ENCODE measurements around the gene SHQ1.
A peak's percentile ranks its signal among the peaks of the same experiment; 100 is the strongest.

Gene SHQ1

DNA sequence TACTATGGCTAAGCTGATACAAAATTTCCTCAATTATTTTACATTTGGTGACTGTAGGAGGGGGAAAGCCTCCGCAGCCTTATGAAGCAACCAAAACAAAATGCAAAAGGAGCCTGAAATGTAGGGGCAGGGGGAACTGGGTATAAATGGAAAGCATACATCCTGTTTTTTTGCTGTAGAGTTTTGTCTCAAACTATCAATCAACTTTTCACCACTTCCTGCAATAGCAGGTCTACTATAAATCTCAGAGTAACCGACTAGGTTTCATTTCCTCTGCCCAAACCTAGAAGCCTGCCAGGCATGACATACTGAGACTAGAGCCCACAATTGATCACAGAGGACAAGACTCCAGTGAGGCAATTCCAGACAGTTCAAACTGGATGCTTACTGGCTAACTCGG is 91.3 kb downstream of the SHQ1 start:
- TF ChIP-seq Cebpa-rat (IDR thresholded peaks at IDR 0.05) = peak; percentile 14; the same call in 1 of the 2 replicates
- H3K9ac ChIP-seq = no peak overlapping the region
- H3K4me3 ChIP-seq = peak overlapping the region; percentile 51
- H3K4me2 ChIP-seq = peak overlapping the region; percentile 86
- H3K9me3 ChIP-seq = peaks cover 15% of the 10 kb centered on the region; the same call in 1 of the 2 replicates
- peaks cover 56% of the 10 kb centered on the region for H3K4me1 ChIP-seq
- H4K20me1 ChIP-seq = no peaks in the 10 kb centered on the region
- no peaks in the 10 kb centered on the region for H3K27me3 ChIP-seq
- peak overlapping the region; percentile 50; the same call in 1 of the 2 replicates for H3K27ac ChIP-seq
- H3K36me3 ChIP-seq = peaks cover 24% of the 10 kb centered on the region

DNA sequence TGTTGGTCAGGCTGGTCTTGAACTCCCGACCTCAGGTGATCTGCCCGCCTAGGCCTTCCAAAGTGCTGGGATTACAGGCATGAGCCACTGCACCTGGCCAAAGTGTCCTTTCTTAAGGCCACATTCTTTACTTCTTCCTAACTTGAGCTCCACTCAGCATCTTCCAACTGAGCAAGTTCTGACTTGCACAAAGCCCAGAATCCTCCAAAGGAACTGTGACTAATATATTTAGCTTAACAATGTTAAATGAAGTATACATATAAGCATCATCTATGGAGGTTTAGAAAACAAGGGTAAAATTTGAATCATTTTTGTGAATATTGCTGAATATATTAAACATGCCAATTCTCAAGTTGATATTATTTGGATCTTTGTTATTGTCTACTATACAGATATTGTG is 93.7 kb downstream of the SHQ1 start:
- Histone ChIP-seq H4K20me1 (no peaks in the 10 kb centered on the region), H3K4me2 (no peak overlapping the region), H3K9me3 (peaks cover 15% of the 10 kb centered on the region; the same call in 1 of the 2 replicates), H3K36me3 (peaks cover 31% of the 10 kb centered on the region), H3K27me3 (no peaks in the 10 kb centered on the region), H3K27ac (no peak overlapping the region), H3K4me3 (no peak overlapping the region), H3K4me1 (peaks cover 57% of the 10 kb centered on the region), H3K9ac (no peak overlapping the region)
- TF ChIP-seq Cebpa-rat (IDR thresholded peaks at IDR 0.05) = no peak

DNA sequence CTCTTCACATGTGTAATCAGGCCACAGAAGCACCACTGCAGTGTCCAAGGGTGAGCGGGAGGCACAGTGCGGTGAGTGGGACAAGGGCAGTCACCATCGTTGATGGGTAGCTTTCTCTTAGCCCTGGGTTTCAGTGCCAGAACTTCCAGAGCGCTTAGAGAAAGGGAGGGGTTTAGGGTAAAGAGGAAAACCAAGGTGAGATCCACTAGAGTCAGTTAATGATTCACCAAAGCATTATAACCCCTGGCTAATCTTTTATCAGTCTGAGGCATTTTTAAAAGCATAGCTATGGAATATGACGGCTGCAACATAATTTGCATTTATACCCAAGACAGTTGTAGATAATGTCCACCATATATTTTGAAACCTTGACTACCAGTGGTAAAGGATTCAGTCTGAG is 94.8 kb downstream of the SHQ1 start:
- Histone ChIP-seq H3K9ac (no peak overlapping the region), H3K4me2 (no peak overlapping the region), H3K9me3 (peaks cover 15% of the 10 kb centered on the region; the same call in 1 of the 2 replicates), H4K20me1 (no peaks in the 10 kb centered on the region), H3K27ac (no peak overlapping the region), H3K27me3 (no peaks in the 10 kb centered on the region), H3K4me1 (peaks cover 51% of the 10 kb centered on the region), H3K36me3 (peaks cover 31% of the 10 kb centered on the region), H3K4me3 (no peak overlapping the region)
- TF ChIP-seq Cebpa-rat (IDR thresholded peaks at IDR 0.05) = no peak

- H3K36me3 ChIP-seq = peaks cover 31% of the 10 kb centered on the region
- H3K9me3 ChIP-seq = peaks cover 15% of the 10 kb centered on the region; the same call in 1 of the 2 replicates
- H3K4me2 ChIP-seq = no peak overlapping the region
- no peak for TF ChIP-seq Cebpa-rat (IDR thresholded peaks at IDR 0.05)
- H3K4me1 ChIP-seq = peaks cover 22% of the 10 kb centered on the region
- H3K27ac ChIP-seq = 0 out of 2 replicates have a peak overlapping the region, but pooled peaks have one; percentile 8
- no peak overlapping the region for H3K4me3 ChIP-seq
- no peaks in the 10 kb centered on the region for H3K27me3 ChIP-seq
- H3K9ac ChIP-seq = no peak overlapping the region
- no peaks in the 10 kb centered on the region for H4K20me1 ChIP-seq
Measured at GRCh38 chr3:72750405-72750965, 97.8 kb downstream of the SHQ1 start.

DNA sequence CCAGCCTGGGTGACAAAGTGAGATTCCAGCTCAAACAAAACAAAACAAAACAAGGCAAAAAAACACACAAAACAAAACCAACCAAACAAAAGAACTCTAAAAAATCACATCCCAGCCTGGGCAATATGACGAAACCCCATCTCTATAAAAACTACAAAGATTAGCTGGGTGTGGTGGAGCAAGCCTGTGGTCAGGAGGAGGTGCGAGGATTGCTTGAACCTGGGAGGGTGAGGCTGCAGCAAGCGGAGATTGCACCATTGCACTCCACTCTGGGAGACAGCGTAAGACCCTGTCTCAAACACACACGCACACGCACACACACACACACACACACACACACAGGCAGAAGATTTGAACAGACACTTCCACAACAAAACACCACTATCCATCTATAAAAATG is 99.6 kb downstream of the SHQ1 start:
- no peak overlapping the region for H3K9ac ChIP-seq
- H3K27me3 ChIP-seq = no peaks in the 10 kb centered on the region
- no peak for TF ChIP-seq Cebpa-rat (IDR thresholded peaks at IDR 0.05)
- peaks cover 31% of the 10 kb centered on the region for H3K4me1 ChIP-seq
- H3K4me3 ChIP-seq = no peak overlapping the region
- H4K20me1 ChIP-seq = no peaks in the 10 kb centered on the region
- no peak overlapping the region for H3K27ac ChIP-seq
- peaks cover 21% of the 10 kb centered on the region for H3K36me3 ChIP-seq
- H3K4me2 ChIP-seq = no peak overlapping the region
- H3K9me3 ChIP-seq = peaks cover 13% of the 10 kb centered on the region; the same call in 1 of the 2 replicates

- Histone ChIP-seq H3K4me1 (peaks cover 50% of the 10 kb centered on the region), H3K4me2 (no peak overlapping the region), H3K36me3 (peaks cover 6% of the 10 kb centered on the region; the same call in 1 of the 2 replicates), H4K20me1 (no peaks in the 10 kb centered on the region), H3K27me3 (no peaks in the 10 kb centered on the region), H3K27ac (no peak overlapping the region), H3K4me3 (no peak overlapping the region), H3K9ac (no peak overlapping the region), H3K9me3 (no peaks in the 10 kb centered on the region; the same call in 1 of the 2 replicates)
- no peak for TF ChIP-seq Cebpa-rat (IDR thresholded peaks at IDR 0.05)
Measured at GRCh38 chr3:72746430-72747411, 101.5 kb downstream of the SHQ1 start.

DNA sequence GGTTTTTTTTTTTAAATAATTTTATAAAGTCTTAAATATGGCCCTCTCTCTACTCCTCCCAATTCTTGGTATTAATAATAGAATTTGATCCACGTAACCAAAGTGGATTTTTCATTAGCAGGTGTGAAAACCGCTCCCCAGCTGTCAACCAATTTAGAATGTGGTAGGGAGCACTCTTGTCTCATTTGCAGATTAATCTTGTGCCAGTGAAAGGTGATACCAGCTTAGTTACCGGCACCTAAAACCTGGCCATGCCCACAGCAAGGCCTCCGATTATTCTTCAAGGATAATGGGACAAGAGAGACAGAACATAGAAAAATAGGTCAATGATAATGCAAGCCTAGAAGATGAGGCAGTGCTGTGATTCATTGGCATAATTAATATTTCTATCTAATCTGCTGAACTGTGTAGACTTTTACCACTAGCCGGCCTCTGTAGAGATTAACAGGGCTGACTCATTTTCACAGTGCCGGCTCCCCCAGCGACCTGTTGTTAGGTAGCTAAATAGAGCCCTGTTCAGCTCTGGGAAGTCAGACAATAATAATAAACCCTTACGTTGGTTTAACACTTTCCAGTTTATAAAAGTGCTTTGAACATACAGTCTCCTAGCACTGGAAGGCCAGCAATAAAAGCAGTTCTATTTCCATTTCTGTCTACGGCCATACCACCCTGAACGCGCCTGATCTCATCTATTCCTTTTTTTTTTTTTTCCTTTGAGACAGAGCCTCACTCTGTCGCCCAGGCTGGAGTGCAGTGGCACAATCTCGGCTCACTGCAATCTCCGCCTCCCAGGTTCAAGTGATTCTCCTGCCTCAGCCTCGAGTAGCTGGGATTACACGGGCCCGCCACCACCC is 102.9 kb downstream of the SHQ1 start:
- TF ChIP-seq Cebpa-rat (IDR thresholded peaks at IDR 0.05) = no peak
- Histone ChIP-seq H3K36me3 (peaks cover 4% of the 10 kb centered on the region; the same call in 1 of the 2 replicates), H3K27ac (no peak overlapping the region), H3K9me3 (no peaks in the 10 kb centered on the region; the same call in 1 of the 2 replicates), H4K20me1 (no peaks in the 10 kb centered on the region), H3K9ac (no peak overlapping the region), H3K27me3 (no peaks in the 10 kb centered on the region), H3K4me1 (peaks cover 57% of the 10 kb centered on the region), H3K4me2 (no peak overlapping the region; the same call in 1 of the 2 replicates), H3K4me3 (no peak overlapping the region)

DNA sequence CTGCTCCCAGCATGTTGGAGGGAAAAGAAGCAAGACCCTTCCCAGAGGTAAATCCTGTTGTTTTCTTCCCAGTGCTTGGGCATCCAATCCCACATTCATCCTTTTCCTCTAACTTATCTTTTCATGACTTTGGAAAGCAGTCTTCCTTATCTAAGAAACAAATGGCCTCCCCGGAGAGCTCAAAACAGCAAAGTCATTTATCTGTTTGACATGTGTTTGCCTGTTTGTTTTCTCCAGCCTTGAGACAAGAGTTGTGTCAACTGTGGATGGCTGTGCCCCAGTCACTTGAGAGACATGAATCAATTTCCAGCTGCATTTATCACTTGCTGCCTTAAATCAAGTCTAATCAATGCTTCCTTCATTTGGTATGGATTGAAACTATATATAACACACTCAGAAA is 103.9 kb downstream of the SHQ1 start:
- H3K9ac ChIP-seq = no peak overlapping the region
- H3K4me1 ChIP-seq = peaks cover 50% of the 10 kb centered on the region
- no peak overlapping the region for H3K4me3 ChIP-seq
- peaks cover 5% of the 10 kb centered on the region for H3K27me3 ChIP-seq
- peak overlapping the region; percentile 44; the same call in 1 of the 2 replicates for H3K27ac ChIP-seq
- H3K9me3 ChIP-seq = no peaks in the 10 kb centered on the region; the same call in 1 of the 2 replicates
- no peaks in the 10 kb centered on the region for H3K36me3 ChIP-seq
- peak overlapping the region; percentile 71 for H3K4me2 ChIP-seq
- H4K20me1 ChIP-seq = no peaks in the 10 kb centered on the region
- no peak for TF ChIP-seq Cebpa-rat (IDR thresholded peaks at IDR 0.05)

Measured in BLaER1 (cell line).